HCT116 (cell line): ENCODE measurements around the gene TRUB1. TPM values are rescaled to one million over a fixed set of nuclear protein-coding genes. Genes with fewer than 3 reads are reported as not detected.

Source experiments
- ATAC-seq: fragments of 200-7000 bp; cut with Tn5 transposase; 2 replicates; pipeline ENCODE4 v1.9.1; 2020; ENCODE audit warnings: mild to moderate bottlenecking, moderate library complexity
- BruUV-seq: library from RNA; stranded (reverse); fragments of 400-500 nt; replicated peaks from 2 replicates; lab custom pipeline; 2021; lab: Mats Ljungman, UMichigan
- CTCF ChIA-PET: fragments of 300-600 bp; sonication (Branson Sonifier 250); formaldehyde crosslinking; loops from one replicate; lab custom pipeline; 2021; ENCODE audit warnings: antibody characterized with exemption; lab: Charles Lee
- POLR2A ChIA-PET: fragments of 300-600, 350-600 bp; sonication (Branson Sonifier 250); formaldehyde crosslinking; loops from one replicate; lab custom pipeline; 2021; ENCODE audit warnings: antibody characterized with exemption; lab: Charles Lee
- RAD21 ChIA-PET, 2 experiments: fragments of 300-600 bp; sonication (Branson Sonifier 250); formaldehyde crosslinking; loops; one replicate each; lab custom pipeline; 2023; ENCODE audit warnings: low total read pairs in 2 of 2; ENCODE audit not compliant: uncharacterized antibody in 2 of 2, unreplicated experiment in 2 of 2, low non-redundant PET in 1 of 2; lab: Charles Lee
- DNase-seq: peaks from one replicate; pipeline ENCODE4 v3.0.0-alpha.2; 2010; ENCODE audit warnings: low read depth, low spot score
- H2AFZ ChIP-seq: fragments of 200-600 bp; shearing (Covaris generic), sonication (generic); 2 replicates; pipeline ENCODE4 v1.6.1; 2017; ENCODE audit warnings: low read depth, mixed run types, mixed read lengths, antibody characterized with exemption, low read length; ENCODE audit not compliant: poor library complexity, severe bottlenecking
- H3K27ac ChIP-seq: 2 replicates; pipeline ENCODE4 v1.5.1; 2012; ENCODE audit warnings: low read depth, low read length
- H3K27me3 ChIP-seq: fragments of 200-600 bp; sonication (generic); 2 replicates; pipeline ENCODE4 v1.6.1; 2016; ENCODE audit warnings: mixed run types, low read length, mixed read lengths; ENCODE audit not compliant: insufficient read depth
- H3K36me3 ChIP-seq, 2 experiments: fragments of 200-500 bp in 1 of 2; fragments of 200-600 bp in 1 of 2; sonication (Bioruptor generic) in 1 of 2; sonication (generic) in 1 of 2; 2 replicates each; pipeline versions ENCODE4 v1.5.1 to v1.6.1; 2014 to 2016; ENCODE audit warnings: low read length in 2 of 2, inconsistent platforms in 1 of 2, mixed read lengths in 1 of 2, mixed run types in 1 of 2; ENCODE audit not compliant: insufficient read depth in 2 of 2, control insufficient read depth in 1 of 2
- H3K4me1 ChIP-seq, 2 experiments: fragments of 200-600 bp in 1 of 2; sonication (generic) in 1 of 2; 2 replicates each; pipeline versions ENCODE4 v1.5.1 to v1.6.1; 2012 to 2017; ENCODE audit warnings: low read length in 2 of 2, inconsistent platforms in 1 of 2, mild to moderate bottlenecking in 1 of 2, mixed read lengths in 1 of 2, mixed run types in 1 of 2, moderate library complexity in 1 of 2; ENCODE audit not compliant: insufficient read depth in 2 of 2, control insufficient read depth in 1 of 2
- H3K4me2 ChIP-seq: fragments of 200-600 bp; sonication (generic); 2 replicates; pipeline ENCODE4 v1.6.1; 2017; ENCODE audit warnings: mixed run types, low read length, mixed read lengths
- H3K4me3 ChIP-seq, 2 experiments: fragments of 200-600 bp in 1 of 2; sonication (generic) in 1 of 2; replicated peaks in 1 of 2; 2 replicates each; pipeline ENCODE4 v1.5.1; 2011 to 2016; ENCODE audit warnings: low read length in 2 of 2, control low read depth in 1 of 2, low read depth in 1 of 2, mild to moderate bottlenecking in 1 of 2, mixed read lengths in 1 of 2, mixed run types in 1 of 2
- H3K79me2 ChIP-seq: fragments of 200-600 bp; sonication (generic); 2 replicates; pipeline ENCODE4 v1.6.1; 2017; ENCODE audit warnings: mild to moderate bottlenecking, mixed run types, low read length, moderate library complexity, mixed read lengths; ENCODE audit not compliant: insufficient read depth
- H3K9ac ChIP-seq: fragments of 200-600 bp; sonication (generic); 2 replicates; pipeline ENCODE4 v1.6.1; 2016; ENCODE audit warnings: low read length, mixed read lengths
- H3K9me2 ChIP-seq: fragments of 200-600 bp; sonication (generic), shearing (Covaris generic); 2 replicates; pipeline ENCODE4 v1.6.1; 2017; ENCODE audit warnings: mixed run types, mild to moderate bottlenecking, moderate library complexity; ENCODE audit not compliant: insufficient read depth
- H3K9me3 ChIP-seq, 2 experiments: fragments of 200-500 bp in 1 of 2; fragments of 200-600 bp in 1 of 2; sonication (Bioruptor generic) in 1 of 2; sonication (generic) in 1 of 2; 2 replicates each; pipeline ENCODE4 v1.6.1; 2014 to 2017; ENCODE audit warnings: low read length in 2 of 2, mixed read lengths in 2 of 2, inconsistent platforms in 1 of 2, low read depth in 1 of 2, mild to moderate bottlenecking in 1 of 2, mixed run types in 1 of 2, moderate library complexity in 1 of 2; ENCODE audit not compliant: control insufficient read depth in 1 of 2, insufficient read depth in 1 of 2
- H4K20me1 ChIP-seq: fragments of 200-600 bp; sonication (generic), shearing (Covaris generic); 2 replicates; pipeline ENCODE4 v1.6.1; 2017; ENCODE audit warnings: mixed run types, mild to moderate bottlenecking, moderate library complexity; ENCODE audit not compliant: insufficient read depth
- CBX3 ChIP-seq: IDR thresholded peaks from 2 replicates; pipeline ENCODE4 v1.6.1; 2012; ENCODE audit warnings: low read depth
- CEBPB ChIP-seq: IDR thresholded peaks from 2 replicates; pipeline ENCODE4 v1.6.1; 2012; ENCODE audit warnings: low read depth
- EZH2phosphoT487 ChIP-seq: fragments of 200-600 bp; IDR thresholded peaks from 2 replicates; pipeline ENCODE4 v1.6.1; 2018; ENCODE audit warnings: antibody characterized with exemption, borderline replicate concordance
- JUND ChIP-seq: IDR thresholded peaks from 2 replicates; pipeline ENCODE4 v1.6.1; 2012
- RAD21 ChIP-seq: IDR thresholded peaks from 2 replicates; pipeline ENCODE4 v1.6.1; 2012; ENCODE audit warnings: low read depth, mild to moderate bottlenecking
- SIN3A ChIP-seq: IDR thresholded peaks from 2 replicates; pipeline ENCODE4 v1.6.1; 2012; ENCODE audit warnings: low read depth
- SP1 ChIP-seq: IDR thresholded peaks from 2 replicates; pipeline ENCODE4 v1.6.1; 2012; ENCODE audit warnings: low read depth
- ZFX ChIP-seq: fragments of 450-650 bp; IDR thresholded peaks from 2 replicates; pipeline ENCODE4 v1.6.1; 2017
- intact Hi-C: fragments of 100-400 bp; cut with micrococcal nuclease; formaldehyde crosslinking; loops from 2 replicates; pipeline ENCODE4 v1.10.0; 2022
- total RNA-seq: library from RNA; stranded (reverse); gene quantifications from one replicate; pipeline ENCODE4 v1.2.1, GENCODE V29; 2021; ENCODE audit not compliant: unreplicated experiment
- TF ChIP-seq, protein P1 (sequence below): IDR thresholded peaks from 2 replicates; pipeline ENCODE4 v1.6.1; 2012; ENCODE audit warnings: low read depth
- TF ChIP-seq, protein P2 (sequence below): IDR thresholded peaks from 2 replicates; pipeline ENCODE4 v1.6.1; 2012
- TF ChIP-seq, protein P3 (sequence below): IDR thresholded peaks from 2 replicates; pipeline ENCODE4 v1.6.1; 2012
- TF ChIP-seq, protein P4 (sequence below), 3 experiments: fragments of 200-600 bp in 1 of 3; sonication (generic) in 1 of 3; IDR thresholded peaks in 2 of 3; conservative IDR thresholded peaks in 1 of 3; 2 replicates each; pipeline ENCODE4 v1.5.1; 2012 to 2017; ENCODE audit warnings: low read depth in 2 of 3, low read length in 2 of 3, antibody characterized with exemption in 1 of 3, borderline replicate concordance in 1 of 3, control low read depth in 1 of 3, mild to moderate bottlenecking in 1 of 3, mixed read lengths in 1 of 3, mixed run types in 1 of 3, moderate library complexity in 1 of 3; ENCODE audit not compliant: insufficient read depth in 1 of 3

Gene TRUB1
- total RNA-seq, 1 experiment from 2014 or later, result 44.1 TPM

DNA sequence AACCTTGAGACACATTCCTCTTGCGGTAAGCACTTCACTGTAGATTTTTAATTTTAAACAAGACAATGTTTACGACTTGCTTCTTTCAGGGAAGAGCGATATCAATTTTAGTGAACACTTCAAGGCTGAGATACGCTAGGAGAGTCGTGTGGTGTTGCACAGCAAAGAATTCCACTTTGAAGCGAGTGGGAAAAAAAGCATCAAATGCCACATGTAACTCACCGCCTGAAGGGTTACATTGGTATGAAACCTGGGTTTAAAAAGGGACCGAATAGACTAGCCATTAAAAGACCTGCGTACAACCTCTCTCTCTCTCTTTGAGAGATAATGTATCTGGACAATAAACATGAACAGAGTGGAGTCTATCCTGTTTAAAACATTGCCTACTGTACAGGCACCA is 86.4 kb downstream of the TRUB1 start:
- ChIA-PET POLR2A (no interaction called here), RAD21 (no interaction called here), CTCF (no interaction called here)
- no peaks in the 10 kb centered on the region for H3K9me3 ChIP-seq
- ATAC-seq, result no peak
- no peaks in the 10 kb centered on the region for H4K20me1 ChIP-seq
- no peak overlapping the region for H2AFZ ChIP-seq
- H3K4me3 ChIP-seq, result no peak overlapping the region
- H3K4me2 ChIP-seq, result no peak overlapping the region
- no peak for DNase-seq
- no TSS peak for BruUV-seq
- intact Hi-C loops, result no loop called here
- H3K9me2 ChIP-seq, result no peaks in the 10 kb centered on the region
- H3K36me3 ChIP-seq, result no peaks in the 10 kb centered on the region
- H3K27me3 ChIP-seq, result no peaks in the 10 kb centered on the region
- no peak overlapping the region for H3K27ac ChIP-seq
- H3K4me1 ChIP-seq, result no peaks in the 10 kb centered on the region
- H3K9ac ChIP-seq, result no peak overlapping the region
- TF ChIP-seq SIN3A, result no peak
- no peak for TF ChIP-seq ZFX
- TF ChIP-seq JUND, result no peak
- TF ChIP-seq, protein P1, sequence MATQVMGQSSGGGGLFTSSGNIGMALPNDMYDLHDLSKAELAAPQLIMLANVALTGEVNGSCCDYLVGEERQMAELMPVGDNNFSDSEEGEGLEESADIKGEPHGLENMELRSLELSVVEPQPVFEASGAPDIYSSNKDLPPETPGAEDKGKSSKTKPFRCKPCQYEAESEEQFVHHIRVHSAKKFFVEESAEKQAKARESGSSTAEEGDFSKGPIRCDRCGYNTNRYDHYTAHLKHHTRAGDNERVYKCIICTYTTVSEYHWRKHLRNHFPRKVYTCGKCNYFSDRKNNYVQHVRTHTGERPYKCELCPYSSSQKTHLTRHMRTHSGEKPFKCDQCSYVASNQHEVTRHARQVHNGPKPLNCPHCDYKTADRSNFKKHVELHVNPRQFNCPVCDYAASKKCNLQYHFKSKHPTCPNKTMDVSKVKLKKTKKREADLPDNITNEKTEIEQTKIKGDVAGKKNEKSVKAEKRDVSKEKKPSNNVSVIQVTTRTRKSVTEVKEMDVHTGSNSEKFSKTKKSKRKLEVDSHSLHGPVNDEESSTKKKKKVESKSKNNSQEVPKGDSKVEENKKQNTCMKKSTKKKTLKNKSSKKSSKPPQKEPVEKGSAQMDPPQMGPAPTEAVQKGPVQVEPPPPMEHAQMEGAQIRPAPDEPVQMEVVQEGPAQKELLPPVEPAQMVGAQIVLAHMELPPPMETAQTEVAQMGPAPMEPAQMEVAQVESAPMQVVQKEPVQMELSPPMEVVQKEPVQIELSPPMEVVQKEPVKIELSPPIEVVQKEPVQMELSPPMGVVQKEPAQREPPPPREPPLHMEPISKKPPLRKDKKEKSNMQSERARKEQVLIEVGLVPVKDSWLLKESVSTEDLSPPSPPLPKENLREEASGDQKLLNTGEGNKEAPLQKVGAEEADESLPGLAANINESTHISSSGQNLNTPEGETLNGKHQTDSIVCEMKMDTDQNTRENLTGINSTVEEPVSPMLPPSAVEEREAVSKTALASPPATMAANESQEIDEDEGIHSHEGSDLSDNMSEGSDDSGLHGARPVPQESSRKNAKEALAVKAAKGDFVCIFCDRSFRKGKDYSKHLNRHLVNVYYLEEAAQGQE, result no peak
- TF ChIP-seq, protein P2, sequence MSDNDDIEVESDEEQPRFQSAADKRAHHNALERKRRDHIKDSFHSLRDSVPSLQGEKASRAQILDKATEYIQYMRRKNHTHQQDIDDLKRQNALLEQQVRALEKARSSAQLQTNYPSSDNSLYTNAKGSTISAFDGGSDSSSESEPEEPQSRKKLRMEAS, result no peak
- TF ChIP-seq, protein P3, sequence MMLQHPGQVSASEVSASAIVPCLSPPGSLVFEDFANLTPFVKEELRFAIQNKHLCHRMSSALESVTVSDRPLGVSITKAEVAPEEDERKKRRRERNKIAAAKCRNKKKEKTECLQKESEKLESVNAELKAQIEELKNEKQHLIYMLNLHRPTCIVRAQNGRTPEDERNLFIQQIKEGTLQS, result no peak
- TF ChIP-seq, protein P4, sequence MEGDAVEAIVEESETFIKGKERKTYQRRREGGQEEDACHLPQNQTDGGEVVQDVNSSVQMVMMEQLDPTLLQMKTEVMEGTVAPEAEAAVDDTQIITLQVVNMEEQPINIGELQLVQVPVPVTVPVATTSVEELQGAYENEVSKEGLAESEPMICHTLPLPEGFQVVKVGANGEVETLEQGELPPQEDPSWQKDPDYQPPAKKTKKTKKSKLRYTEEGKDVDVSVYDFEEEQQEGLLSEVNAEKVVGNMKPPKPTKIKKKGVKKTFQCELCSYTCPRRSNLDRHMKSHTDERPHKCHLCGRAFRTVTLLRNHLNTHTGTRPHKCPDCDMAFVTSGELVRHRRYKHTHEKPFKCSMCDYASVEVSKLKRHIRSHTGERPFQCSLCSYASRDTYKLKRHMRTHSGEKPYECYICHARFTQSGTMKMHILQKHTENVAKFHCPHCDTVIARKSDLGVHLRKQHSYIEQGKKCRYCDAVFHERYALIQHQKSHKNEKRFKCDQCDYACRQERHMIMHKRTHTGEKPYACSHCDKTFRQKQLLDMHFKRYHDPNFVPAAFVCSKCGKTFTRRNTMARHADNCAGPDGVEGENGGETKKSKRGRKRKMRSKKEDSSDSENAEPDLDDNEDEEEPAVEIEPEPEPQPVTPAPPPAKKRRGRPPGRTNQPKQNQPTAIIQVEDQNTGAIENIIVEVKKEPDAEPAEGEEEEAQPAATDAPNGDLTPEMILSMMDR (IDR thresholded peaks at IDR 0.05 in 2 of 3, conservative IDR thresholded peaks at IDR 0.05 in 1 of 3; ENCODE audit: borderline replicate concordance in 1 of 3, insufficient read depth in 1 of 3, low read depth in 2 of 3, low read length in 2 of 3), result no peak
- no peak for TF ChIP-seq SP1
- no peak for TF ChIP-seq CEBPB
- TF ChIP-seq CBX3, result no peak
- TF ChIP-seq RAD21, result no peak
- no peak for TF ChIP-seq EZH2phosphoT487
- H3K79me2 ChIP-seq, result no peaks in the 10 kb centered on the region
